GM21723 (cell line): ENCODE results near the gene DNTTIP2.
"Not testable (repeated sequence)": the region's sequence is repeated elsewhere in the genome, so short reads cannot be mapped to it uniquely, and the experiment has no call there.

ENCODE experiments used
- ATAC-seq: cut with Tn5 transposase; IDR thresholded peaks from one replicate; pipeline ENCODE4 v1.9.1; 2021; ENCODE audit warnings: mild to moderate bottlenecking, moderate library complexity; ENCODE audit not compliant: unreplicated experiment

Gene DNTTIP2

DNA sequence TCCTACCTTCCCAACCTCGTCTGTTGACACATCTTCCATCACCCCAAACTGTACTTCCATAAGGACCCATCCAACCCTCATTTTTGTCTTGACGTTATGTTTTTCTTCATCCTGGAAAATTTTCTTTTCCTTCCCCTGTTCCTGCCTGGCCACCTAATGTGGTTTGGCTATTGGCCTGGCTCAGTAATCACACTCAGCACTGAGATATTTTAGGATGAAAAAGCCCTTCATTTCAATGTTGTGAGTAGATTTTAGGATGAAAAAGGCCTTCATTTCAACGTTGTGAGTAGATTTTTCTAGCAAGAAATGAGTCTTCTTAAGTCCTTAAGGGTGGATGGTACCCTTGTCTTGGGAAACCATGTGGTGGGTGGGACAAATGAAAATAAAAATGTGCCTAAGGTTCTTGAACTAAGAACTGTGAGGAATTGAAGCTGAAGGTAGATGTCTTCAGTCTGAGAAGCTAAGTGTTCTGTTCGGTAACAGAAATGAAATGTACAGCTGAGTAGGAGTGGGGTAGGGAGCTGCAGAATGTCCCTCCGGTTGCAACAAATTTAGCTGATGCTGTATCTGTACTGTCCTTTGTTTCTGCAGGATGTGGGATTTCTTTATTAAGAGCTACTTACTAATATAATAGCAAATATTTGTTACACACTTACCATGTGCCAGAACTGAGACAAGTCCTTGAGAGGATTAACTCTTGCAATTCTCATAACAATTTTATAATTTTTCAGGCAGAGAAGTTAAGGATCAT, 36.1 kb downstream of the DNTTIP2 start:
- ATAC-seq = no peak

DNA sequence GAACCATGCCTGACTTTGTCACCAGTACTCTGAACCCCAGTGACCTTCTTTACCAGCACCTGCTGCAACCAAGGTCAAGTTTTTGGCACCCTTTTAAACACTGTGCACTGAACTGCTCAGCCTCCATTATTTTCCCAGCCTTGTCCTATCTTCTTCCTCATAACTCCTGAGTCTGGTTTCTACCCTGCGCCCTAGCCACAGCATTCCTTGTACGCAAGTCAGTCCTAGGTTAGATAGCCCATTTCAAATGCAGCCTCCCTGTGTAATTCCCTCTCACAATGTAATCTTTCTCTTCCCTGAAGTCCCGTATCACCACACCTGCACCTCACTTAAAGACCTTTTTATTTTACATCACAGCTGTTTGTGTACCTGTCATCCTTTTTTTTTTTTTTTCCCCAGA, 37.2 kb downstream of the DNTTIP2 start:
- no peak for ATAC-seq

DNA sequence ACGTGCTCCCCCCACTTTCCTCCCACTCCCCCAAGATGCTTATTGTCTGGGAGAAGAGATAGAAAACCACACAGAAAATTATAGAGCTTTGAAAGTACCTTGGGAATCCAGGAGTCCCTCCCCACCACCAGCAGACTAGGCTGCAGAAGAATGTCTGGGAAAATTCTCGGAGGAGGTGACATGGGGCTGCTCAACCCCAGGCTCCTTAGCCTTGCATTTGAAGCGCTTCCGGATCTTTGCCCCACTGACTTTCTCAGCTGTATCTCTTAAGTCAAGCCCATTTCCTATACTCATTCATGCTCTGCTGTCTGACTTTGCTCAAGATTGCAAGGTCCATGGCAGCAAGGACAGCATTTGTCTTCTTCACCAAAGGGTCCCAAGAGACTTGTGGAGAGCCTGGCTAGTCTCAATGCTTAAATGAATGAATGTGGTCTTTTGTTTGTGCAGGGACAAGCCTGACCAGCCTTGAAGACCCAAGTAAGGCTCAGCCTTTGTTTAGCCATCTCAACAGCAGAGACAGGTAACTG, 38.0 kb downstream of the DNTTIP2 start:
- no peak for ATAC-seq

DNA sequence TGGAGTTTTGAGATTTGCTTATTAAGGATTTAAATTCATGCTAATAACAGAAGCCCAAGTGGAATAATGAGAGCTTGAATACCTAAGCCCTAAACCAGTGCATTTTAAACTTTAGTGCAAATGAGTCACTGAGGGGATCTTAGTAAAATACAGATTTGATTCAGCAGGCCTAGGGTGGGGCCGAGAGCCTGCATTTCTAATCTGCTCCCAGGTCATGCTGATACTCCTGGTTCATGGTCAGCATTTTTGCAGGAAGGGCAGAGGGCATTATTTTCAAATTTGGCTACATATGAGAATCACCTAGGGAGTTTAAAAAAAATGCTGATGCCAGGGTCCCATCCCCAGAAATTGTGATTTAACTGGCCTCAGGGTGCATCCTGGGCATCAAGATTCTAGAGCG, 39.3 kb downstream of the DNTTIP2 start:
- no peak for ATAC-seq

DNA sequence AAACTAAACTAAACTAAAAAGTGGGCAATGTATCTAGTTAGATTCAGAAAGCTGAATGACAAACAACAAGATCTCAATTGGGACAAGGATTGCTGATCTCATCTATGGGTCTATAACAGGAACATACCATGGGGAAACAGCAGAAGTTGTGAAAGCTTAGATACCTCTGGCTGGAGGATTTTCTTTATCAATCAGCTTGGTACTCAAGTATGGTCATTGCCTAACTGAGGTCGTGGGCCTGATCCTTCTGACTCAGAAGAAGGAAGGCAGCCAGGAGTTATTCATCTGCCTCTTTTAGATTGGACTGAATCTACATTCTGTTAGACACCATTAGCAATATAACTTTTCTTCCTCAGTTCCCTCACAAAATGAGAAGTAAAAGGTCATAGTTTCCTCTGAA, 39.7 kb downstream of the DNTTIP2 start:
- ATAC-seq = no peak

DNA sequence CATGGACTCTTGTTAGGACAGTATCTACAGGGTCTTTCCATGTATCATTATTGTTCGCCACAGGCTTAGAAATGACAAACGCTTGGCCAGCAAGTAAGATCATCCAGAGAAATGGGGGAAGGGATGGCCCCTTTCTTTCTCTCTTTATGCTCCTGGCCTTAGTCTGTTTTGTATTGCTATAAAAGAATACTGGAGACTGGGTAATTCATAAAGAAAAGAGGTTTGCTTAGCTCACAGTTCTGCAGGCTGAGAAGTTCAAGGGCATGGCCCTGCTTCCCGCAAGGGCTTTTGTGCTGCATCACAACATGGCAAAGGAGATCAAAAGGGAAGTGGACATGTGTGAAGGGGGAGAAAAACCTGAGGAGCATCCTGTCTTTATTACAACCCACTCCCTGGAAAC, 41.0 kb downstream of the DNTTIP2 start:
- no peak for ATAC-seq

DNA sequence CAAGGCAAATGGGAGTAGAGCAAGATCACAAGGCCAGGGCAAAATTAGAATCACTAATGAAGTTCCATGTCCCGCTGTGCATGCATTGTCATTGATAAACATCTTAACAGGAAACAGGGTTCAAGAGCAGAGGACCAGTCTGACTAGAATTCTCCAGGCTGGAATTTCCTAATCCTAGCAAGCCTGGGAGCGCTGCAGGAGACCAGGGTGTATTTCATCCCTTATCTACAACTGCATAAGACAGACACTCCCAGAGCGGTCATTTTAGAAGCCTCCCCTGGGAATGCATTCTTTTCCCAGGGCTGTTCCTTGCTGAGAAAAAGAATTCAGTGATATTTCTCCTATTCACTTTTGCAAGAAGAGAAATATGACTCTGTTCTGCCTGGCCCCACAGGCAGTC, 45.7 kb downstream of the DNTTIP2 start:
- ATAC-seq = not testable (repeated sequence)

DNA sequence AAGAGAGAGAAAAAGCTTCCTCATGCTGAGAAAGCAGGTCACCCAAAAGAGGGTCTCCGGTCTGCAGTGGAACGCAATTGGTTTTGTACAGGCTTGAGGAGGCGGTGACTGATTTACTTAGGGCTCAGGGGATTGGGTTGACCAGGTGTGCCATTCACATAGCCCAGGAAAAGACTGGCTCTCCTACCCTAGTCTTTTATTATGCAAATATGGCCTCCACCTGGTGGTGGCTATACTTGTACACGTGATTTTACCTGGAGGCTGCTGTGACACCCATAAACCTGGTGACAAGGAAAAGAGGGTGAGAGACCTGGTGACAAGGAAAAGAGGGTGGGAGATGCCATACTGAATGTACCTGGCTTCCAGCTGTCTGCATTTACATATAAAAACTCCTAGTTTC, 49.9 kb downstream of the DNTTIP2 start:
- no peak for ATAC-seq

DNA sequence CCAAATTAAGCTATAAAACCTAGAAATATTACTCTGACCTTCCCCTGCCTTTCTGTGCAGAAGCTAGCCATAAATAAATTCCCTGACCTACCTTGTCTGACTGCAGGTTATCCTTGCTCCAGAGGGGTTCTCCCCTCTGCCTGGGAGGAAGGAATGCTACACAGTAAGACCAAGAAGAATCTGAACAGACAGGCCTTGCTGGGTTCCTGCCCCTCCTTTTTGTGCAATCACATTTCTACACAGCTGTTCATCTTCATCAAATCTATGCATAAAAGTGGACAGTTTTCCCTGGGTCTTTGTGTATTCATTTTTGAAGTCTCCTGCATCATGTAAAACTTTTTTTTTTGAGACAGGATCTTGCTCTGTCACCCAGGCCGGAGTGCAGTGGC, 50.6 kb downstream of the DNTTIP2 start:
- no peak for ATAC-seq

DNA sequence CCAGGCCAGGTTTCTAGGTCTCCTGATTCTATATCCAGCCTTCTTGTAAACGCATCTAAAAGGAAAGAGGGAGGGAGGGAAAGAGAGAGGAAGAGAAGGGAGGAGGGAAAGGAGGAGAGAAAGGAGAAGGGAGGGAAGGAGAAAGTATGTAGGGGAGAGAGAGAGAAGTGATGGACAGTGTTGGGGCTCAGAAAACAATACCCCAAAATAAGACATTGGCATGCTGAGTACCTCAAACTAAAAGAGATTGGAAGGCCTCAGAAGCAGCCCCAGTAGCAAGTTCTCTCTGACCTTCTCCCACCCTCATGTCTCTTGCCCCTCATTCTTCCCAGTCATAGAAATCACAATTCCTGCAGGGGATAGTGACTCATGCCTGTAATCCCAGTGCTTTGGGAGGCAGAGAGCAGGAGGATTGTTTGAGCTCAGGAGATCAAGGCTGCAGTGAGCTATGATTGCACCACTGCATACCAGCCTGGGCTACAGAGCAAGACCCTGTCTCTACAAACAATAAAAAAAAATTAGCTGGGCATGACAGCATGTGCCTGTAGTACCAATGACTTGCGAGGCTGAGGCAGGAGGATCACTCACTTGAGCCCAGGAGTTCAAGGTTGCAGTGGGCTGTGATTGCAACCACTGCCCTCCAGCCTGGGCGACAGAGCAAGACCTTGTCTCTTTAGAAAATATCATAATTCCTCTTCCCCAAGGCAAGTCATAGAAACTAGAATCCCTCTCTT, 51.2 kb downstream of the DNTTIP2 start:
- ATAC-seq = no peak

DNA sequence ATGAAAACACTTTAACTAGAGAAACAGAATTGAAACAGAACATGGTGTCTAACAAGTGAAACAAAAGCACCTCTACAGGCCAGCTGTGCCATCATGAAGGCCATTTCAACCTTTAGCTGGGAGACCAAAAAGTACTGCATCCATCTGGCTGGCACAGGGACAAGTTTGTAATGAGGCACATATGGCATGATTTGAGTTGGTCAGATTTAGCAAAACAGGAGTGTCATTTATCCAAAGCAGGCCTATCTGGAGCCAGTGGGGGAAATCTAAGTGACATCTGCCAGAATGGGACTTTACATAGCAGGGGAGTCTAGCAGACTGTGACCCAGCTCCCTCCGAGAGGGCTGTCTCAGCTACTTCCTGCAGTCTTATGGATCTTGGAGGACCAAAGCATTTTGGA, 51.9 kb downstream of the DNTTIP2 start:
- ATAC-seq = no peak

DNA sequence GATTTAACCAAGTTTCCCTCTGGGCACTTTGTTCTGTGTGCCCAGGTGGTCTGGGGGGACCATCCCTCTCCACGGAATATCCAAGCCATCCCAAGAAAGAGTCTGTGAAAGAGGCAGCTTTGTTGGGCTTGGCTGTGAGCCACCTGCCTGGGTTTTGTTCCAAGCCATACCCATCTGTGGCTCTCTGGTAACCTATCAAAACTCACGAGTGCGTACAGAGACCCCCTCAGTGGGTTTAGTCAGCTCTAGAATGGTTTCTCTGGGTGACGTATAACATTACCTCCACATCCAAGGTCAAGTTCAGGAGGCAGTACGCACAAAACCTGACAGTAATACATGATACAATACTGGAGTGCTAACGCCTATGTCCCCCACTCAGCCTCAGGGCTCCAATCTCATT, 54.2 kb downstream of the DNTTIP2 start:
- ATAC-seq = no peak

DNA sequence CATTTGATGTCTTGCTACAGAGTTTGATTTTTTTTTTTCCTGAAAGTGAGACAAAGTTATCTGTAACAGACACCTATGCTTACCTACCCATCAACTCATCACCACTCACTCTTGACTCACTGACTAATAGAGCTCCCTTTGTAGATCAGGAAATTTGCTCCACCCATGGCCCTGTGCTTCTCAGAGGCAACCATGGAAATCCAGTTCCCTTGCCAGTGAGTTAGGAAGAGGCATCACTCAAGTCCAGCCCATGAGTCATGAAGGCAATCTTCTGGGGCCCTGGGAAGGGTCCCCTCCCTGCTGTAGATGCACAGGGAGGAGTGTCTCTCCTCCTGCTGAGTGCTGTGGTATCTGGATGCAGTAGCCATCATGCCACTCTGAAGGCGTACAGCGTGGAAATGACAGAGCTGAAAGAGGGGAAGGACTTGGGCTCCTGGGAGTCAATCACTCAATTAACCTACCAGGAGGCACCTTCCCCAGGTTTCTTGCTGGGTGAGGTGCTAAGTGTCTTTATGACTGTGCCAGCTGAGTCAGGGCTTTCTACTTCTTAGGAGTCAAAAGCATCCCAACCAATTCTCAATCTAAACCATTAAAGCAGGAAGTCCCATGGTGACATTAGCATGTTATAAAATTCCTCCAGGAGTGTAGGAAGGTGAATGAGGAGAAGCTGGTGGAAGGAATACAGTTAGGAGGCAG, 56.1 kb downstream of the DNTTIP2 start:
- ATAC-seq = no peak

DNA sequence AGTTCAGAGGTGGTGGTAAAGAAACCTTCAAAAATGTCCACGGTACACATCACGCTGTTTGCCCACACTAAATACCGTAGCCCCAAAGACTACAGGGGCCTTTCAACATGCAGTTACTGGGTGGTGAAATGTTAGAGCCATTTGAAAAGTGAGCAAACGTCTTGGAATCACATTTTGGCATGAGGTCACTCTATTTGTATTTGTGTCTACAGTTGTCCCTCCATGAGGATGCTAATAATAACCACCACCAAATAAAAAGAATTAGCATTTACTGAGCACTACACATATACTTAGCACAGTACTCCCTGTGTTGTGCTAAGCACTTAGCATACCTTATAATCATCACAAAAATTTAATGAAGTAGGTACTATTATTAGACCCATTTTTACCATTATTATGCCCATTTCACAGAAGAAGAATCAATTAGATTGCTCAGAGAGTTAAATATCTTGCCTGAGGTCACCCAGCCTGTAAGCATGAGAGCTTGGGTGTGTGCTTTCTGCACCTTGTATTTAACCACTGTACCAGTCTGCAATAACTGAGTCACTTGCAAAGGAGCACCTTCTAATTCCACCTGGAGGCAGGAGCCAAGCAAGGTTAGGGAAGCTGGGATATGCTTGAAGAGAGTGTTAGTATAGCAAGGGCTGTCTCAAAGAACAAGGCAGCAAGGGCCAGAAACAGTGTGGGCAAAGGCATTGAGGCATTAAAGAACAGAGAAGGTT, 57.4 kb downstream of the DNTTIP2 start:
- ATAC-seq = no peak

DNA sequence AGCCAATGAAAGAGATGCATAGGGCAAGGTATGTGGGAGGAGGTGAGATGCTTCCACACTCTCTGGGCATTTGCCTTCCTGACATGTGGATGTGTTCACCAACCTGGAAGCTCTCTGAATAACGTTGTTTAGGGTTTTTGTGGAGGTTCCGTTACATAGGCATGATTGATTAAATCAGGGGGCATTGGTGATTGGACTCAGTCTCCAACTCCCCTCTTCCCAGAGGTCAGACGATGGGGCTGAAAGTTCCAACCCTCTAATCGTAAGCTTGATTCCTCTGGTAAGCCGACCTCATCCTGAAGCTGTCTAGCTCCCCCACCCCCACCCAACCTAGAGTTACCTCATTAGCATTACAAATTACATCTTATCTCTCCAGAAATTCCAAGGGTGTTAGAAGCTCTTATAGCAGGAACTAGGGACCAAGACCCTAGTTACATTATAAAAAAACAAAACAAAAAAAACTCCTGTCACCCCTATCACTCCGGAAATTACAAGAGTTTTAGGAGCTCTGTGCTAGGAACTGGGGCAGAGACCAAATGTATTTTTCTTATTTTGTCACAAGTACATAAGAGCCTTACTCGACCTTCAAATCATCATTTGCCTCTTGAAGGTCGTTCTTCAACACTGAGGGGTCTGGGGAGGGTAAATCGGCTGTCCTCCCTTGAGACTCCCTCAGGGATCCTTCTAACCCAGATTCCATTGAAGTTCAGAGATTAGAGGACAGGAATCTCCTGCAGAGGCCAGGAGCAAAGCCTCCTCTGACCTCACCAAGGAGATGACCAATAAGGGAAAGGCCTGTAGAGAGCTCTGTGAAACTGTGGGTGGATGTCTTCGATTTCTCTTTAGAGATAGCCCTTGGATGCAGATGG, 58.2 kb downstream of the DNTTIP2 start:
- ATAC-seq = no peak

DNA sequence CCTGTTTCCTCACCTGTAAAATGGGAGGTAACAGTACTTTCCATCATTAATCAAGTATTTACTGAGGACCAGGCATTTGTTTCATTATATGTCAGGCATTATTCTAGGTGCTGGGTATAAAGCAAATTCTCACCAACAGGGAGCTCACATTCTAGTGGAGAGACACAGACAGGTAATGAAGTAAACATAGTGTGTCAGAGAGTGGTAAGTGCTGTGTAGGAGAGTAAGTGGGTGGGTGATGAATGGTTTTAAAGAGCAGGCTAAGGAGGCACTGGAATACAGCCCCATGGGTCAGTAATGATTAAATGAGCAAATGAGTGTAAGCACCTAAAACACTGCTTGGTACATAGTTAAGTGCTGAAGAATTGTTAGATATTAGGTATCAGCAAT, 60.4 kb downstream of the DNTTIP2 start:
- ATAC-seq = no peak

DNA sequence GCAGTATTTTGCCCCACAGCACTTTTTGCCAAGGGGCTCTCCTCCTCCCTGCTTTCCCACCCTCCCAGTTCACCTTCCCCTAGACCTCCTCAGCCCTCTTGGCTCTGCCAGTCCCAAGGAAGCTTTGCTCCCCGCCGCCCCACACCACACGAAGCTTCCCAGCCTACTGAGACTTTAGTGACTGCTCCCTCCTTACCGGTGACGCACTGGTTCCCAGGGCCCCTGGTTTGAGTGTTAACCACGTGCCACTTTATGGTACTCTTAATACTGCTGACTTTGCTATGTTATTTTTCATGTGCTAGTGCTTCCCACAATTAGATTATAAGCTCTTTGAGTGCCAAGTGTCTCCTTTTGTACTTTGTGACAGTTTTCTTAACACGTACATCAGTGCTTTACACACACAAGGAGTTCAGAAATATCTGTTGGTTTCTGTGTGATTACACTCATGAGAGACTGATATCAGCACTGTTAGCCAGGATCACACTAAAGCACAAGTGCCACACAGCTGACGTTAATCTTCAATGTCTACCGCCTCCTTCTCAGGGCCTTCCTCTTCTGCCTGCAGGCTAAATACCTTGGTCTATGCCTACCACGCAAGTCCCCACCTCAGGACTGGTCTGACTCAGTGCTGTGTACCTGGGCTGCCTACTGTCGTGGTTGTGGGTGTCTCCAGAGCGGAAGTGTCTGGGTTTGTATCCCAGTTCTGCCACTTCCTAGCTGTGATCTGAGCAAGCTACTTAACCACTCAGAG, 61.0 kb downstream of the DNTTIP2 start:
- no peak for ATAC-seq

DNA sequence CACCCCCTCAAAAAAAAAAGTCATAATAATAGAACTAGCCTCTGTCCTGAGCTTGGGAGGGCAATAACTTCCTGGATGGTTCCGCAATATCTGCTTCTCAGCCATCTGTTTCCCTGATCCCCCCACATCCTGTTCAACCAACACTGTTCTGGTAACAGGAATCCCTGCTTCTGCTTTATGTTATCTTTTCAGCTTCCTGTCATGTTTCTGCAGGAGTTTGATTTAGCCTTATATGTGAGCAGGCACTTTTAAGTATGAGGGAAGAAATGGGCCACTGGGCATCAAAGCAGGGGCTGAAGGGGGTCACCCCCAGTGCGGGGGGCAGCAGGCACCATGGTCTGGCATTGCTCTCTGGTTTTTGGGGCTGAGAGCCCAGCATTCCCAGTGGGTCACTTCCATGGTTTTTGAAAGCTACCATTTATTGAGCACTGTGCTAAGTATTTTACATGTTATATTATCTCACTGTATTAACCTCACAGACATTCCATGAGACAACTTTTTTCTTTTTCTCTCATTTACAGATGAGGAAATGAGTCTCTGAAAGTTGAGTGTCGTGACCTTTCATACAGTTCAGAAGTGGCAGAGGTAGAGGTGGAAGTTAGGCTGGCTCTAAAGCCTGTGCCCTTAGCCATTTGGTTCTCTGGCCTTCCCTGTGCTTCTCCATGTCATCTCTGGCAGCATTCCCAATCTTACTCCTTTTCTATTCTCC, 61.9 kb downstream of the DNTTIP2 start:
- ATAC-seq = no peak
